NCI-H2171 treated with DMSO at 0.1 percent for 48 hours (cell line): ENCODE results near the gene SLC30A1.

ENCODE experiments used
- DNase-seq: peaks from one replicate; lab custom pipeline; 2025; lab: John Stamatoyannopoulos, UW

The SLC30A1 gene

DNA sequence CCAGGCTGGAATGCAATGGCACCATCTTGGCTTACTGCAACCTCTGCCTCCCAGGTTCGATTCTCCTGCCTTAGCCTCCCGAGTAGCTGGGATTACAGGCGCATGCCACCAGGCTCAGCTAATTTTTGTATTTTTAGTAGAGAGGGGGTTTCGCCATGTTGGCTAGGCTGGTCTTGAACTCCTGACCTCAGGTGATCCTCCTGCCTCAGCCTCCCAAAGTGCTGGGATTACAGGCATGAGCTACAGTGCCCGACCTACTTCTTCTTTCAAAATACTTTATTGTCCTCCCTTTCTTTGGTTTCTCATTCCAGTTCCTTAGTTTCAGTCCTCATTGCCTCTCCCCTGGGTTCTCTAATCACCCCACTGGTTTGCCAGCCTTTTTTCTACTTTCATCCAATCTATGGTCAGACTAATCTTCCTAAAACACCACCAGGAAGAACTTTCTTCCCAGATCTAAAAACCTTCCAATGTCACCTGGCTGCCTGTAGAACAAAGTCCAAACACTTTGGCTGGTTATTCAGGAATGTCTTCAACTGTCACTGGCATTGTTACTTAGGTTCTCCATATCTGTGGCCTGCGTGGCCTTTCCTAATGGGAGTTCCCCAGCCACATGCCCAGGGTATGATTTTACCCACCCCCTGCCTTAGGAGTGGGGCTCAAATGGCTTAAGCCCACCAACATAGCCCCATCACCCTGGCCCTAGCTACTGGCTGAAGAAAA, 29.0 kb upstream of the SLC30A1 start:
- DNase-seq: no peak

DNA sequence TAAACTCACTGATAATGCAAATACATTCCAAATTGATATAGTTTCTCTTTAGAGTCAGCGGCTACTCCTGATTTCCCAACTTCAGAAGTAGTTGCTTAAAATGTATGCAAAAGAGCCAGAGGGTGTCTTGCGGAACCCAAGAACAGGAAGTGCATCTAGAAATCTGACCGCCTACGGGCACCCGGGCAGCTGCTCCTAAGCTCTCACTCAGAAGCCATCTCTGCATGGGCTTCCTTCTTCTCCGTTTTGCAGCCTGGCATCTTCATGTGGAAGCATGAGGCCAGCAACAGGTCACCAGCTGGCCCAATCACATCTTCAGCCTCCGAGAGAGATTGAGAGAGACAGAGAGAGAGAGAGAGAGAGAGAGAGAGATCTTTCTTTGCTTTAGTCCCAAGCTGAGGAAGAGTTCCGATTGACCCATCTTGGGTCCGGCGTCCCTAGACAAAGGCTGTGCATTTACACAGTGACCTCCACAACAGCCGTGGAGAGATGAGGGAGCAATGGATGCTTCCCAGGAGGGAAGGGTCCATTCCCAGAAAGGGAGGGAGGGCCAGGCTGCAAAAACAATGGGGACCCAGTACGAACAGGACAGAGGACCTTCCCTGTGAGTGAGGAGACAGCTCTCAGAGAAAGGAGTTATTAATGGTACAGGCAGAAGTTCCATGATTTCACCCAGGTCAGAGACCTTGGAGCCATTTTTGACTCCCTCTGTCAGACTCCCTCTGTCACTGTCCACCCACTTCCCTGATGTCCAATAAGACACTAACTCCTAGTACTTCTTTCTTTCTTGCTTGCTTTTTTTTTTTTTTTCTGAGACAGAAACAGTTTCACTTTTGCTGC, 28.2 kb upstream of the SLC30A1 start:
- DNase-seq: no peak

DNA sequence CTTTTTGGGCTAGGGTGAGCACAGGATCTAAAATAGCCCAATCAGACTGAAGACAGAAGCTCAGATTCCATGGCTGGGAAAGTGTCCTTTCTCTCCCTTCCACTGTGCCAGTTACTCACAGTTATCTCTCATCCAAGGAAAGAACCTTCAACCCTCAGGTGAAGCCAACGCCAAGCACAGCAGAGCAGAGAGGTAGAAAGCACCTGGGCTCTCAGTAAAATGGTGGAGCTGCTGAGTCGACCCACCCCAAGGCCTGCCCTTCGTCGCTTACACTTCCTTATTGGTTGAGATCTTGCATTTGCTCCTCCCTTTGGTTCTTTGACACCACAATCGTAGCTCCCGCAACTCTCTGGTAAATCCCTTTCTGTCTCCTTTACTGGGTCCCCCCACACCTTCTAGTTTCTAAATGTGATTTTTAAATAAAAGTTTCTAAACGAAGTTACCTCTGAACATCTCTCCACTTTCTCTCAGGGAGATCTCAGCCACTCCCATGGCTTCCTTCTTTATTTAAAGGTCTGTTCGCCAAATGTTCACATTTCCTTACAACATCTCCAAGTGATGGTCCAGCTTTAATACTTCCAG, 27.5 kb upstream of the SLC30A1 start:
- DNase-seq: no peak

DNA sequence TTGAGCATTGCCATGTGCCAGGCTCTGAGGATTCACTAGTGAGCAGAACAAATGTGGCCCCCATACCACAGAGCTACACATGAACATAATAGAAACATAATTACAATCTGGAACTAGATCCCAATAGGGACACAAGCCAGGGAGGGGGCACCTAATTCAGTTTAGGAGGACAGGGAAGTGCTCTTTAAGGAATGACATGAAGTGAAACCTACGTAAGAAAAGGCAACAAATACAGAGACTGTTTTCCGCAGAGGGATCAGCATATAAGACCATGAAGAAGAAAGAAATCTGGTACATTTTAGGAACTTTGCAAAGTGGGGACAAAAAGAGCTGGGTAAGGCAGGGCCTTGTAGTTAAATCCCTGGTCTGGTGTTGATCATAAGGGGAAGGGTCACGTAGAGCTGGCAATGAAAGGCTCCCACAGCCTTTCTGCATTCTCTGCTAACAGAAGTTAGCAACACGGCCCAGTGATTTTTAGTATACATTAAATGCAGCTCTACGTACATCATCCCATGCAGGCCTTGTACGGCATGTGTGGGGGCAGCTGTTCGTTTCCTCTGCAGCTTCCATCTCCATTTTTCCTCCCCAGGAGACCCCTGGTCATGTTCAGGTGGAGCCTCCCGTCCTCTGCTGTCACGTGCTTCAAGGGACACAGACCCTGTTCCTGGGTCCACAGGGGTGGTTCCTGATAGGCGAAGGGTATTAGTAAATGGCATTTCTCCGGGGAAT, 26.8 kb upstream of the SLC30A1 start:
- no peak for DNase-seq

DNA sequence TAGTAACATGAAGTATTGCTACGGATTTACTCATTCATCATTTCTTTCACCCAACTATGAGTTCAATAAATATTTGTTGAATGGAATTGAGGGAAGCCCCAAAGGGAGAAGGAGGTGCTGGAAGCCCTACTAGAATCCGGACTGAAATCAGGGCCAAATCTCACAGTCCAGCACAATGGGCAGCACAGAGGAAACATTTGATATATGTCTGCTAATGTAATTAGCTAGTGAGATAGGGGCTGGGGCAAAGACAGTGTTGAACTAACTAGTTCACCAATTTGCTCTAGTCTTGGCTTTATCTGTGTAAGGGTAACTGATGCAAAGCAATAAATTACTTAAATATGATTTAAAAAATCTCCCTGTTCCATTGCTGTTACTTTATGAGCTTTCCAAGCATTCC, 26.1 kb upstream of the SLC30A1 start:
- DNase-seq: no peak

DNA sequence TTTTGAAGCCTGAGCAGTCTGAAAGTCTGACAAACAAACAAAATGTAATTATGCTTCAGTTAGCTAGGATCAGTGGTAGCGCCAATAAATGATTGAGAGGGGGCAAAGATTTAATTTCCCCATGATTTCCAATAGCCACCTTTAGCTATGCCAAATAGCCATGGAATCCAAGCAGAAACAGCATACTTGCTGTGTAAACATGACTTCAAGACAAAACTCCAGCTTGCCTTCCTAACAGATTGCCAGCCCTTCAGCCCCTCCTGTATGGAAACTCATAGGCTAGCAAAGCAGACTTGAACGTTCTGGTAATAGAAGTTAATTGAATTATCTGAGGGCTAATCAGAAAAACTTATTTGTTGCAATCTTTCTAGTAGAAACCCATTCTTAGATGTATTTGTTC, 25.6 kb upstream of the SLC30A1 start:
- DNase-seq: no peak

DNA sequence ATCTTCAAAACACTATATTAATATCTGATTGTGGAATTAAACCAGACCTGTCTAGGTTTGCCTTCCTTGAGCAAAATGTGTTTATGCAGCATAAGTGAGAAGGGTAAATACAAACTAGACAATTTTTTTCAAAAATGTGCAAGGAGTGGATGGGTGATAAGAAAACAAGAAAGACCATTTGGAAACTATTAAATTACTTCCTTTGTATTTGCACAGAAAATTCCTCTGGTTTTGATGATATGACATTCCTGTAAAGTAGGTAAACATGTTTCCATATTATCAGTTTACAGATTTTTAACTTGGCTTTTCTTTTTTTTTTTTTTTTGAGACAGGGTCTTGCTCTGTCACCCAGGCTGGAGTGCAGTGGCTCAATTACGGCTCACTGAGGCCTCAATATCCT, 24.8 kb upstream of the SLC30A1 start:
- no peak for DNase-seq

DNA sequence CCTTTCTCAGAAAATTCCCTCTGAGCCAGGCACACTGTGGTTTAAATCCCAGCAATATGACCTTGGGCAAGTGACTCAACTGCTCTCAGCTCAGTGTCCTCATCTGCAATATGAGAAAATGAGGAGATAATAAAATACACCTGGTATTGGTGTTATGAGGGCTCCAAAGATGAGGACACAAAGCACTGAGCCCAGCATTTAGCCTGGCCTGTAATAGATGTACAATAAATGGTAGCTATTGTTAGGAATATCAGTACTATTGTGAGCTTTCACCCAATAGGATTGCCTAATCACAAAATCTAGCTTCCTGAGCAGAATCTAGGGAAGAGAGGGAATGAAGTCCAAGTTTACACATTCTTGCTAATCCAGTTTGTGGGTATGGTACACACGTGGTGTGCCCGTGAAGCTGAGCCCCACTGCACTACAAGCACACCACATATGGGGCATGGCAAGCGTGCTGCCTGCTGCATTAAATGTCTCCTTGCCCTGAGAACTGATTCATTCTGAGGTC, 24.3 kb upstream of the SLC30A1 start:
- DNase-seq: no peak

DNA sequence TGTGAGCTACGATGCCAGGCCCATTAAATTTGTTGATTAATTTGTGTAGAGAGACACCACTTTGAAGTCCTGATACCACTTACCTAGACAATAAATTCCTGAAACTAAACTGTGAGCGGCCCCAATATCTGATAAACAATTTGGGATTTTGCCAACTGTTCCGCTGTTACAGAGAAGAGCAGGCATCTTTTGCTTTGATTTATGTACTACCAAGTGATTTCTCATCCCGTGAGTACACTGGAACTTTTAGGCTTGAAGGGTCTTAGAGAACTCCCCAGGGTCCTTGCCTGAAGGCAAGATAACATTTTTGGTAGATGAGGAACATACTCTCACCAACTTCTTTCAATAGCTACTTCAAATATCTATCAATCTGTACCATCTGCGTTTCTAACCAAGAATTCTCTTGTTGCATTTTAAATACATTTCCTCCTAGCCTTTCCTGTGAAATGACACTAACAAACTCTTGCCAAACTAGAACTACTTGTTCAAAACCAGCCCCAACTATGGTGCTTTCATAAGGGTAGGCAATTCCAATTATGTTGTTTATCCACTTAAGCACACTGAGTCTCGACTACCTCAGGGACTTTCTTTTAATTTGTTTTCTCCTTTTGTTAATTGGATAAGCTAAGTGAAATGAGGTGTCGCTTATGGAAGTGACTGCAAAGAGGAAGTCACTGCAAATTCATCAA, 23.2 kb upstream of the SLC30A1 start:
- DNase-seq: no peak

DNA sequence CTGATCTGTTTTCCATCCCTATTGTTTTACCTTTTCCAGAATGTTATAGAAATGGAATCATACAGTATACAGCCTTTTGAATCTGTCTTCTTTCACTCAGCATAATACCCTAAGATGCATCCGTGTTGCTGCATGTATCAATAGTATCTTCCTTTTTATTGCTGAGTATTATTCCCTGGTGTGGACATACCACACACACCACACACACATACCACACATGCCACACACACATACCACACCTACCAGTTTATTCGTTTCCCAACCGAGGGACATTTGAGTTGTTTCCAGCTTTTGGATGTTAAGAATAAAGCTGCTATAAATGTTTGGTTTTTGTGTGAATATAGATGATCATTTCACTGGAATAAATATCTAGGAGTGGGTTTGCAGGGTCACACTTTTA, 22.2 kb upstream of the SLC30A1 start:
- no peak for DNase-seq

DNA sequence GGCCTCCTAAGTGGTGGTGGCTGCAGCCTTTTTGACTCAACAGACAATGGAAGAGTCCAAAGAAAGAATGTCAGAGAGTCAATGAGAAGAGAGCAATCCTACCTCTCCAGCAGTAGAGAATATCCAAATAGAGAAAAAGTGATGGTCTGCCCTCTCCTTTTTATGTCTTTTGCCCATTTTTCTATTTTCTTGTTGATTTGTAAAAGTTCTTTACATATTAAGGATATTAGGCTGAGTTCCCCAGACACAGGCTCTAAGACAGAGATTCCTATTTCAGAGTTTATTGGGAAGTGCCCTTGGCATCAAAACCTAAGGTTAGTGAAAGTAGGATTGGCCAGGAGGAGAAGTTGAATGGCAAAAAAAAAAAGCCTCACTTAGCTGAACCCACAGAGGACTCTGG, 20.3 kb upstream of the SLC30A1 start:
- DNase-seq: no peak

DNA sequence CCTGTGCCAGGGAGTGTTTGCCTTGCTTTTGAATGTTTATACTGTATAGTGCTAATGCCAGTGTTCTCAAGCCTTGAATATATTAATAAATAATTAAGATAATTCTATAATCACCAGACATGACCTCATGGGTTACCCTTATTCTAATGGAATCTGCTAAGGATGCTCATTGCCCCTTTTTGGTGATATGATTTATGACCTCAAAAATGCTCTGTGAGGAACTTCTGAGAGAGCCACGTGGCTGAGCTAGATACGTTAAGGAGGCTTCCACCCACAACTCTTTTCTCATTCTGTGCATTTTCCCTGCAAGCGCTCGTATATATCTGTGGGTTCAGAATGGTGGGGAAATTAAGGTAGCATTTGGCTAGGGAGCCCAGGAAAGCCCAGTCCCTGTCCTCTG, 19.6 kb upstream of the SLC30A1 start:
- DNase-seq: no peak

DNA sequence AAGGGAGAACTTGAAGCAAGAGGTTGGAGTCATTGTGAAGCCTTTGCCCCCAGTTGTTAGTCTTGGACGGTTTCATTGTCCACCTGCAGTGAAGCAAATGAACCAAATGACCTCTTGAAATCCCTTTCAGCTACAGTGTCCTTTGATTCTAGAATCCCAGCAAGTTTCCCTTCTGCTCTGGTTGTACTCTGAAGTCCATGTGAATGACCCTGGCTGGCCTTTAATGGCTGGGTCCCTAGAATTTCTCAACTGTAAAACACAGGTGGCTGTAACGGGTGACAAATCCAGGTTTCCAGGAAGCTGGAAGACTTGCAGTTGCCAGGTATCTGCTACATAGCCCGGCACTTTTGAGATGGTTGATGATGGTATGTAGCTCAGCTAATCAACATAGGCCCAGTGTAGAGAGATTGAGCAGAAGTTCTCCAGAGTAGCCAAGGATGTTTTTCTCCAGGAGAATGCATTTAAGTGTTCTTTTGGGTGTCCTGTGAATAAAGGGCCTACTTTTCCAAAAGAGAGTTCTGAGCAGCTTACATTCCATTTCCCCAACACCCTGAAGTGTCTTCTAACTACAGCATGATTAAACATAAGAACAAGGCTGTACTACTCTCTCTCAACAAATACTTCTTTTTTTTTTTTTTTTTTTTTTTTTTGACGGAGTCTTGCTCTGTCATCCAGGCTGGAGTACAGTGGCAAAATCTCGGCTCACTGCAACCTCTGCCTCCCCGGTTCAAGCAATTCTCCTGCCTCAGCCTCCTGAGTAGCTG, 17.6 kb upstream of the SLC30A1 start:
- DNase-seq: no peak

DNA sequence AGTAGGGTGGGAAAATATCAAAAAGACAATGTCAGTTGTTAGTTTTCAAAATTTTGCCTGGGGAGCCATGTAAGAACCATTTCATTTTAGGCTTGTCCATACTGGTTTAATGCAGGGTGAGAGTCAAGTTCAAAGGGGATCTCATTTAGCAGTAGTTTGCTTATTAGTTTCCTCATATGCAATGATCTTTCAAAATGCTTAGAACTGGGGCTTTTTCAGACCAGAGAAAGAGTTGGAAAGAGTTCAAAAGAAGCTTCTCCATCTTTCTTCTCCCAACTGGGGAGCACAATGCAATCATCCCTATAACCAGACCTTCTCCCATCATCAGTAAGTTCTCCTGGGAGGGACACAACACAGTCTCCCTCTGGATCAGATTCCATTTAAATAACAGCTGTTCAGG, 16.5 kb upstream of the SLC30A1 start:
- DNase-seq: no peak

DNA sequence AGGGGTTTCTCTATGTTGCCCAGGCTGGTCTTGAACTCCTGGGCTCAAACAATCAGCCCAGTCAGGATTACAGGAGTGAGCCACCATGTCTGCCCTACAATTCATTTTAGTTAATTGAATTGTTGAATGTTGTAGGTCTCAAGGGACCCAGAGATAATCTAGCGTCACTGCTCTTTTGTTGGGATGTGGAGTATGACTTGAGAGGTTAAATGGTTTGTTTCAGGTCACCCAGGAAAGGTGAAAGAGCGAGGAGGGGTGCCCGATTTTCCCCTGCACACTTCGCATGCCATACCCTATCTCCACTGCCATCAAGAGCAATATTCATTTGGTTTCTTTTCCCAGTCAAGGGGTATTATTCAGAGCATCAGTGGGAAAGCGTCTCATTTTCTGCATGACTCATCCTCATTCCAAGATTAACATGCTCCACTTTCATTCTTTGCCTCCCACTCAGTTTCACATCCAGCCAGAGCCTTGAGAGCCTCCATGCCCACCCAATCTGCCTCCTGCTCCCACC, 13.1 kb upstream of the SLC30A1 start:
- DNase-seq: no peak

DNA sequence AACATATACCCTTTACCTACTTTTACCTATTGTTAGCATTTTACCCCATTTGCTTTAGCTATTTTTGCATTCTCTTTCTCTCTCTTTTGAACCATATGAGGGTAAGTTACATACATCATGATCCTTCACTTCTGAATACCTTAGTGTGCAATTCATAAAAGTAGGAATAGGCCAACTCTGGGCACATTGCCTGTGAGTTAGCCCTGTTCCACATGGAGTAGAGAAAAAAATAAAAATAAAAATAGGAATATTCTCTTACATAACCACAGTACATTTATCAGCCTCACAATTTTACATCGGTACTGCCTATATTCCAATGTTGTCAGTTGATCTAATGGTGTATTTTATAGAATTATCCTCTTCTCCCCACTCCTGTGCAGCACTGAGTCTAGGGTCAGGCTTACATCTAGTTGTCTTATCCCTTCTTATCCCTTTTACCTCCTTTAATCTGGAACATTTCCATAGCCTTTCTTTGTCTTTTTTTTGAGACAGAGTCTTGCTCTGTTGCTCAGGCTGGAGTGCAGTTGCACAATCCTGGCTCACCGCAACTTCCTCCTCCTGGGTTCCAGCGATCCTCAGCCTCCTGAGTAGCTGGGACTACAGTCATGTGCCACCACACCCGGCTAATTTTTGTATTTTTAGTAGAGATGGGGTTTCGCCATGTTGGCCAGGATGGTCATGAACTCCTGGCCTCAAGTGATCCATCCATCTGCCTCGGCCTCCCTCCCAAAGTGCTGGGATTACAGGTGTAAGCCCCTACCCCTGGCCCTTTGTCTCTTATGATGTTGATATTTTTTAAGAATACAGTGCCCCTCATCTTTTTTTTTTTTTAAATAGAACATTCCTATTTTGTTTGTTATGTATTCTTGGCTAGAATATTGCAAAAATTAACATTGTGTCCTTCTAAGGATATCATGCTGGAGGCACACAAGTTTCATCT, 11.1 kb upstream of the SLC30A1 start:
- no peak for DNase-seq

DNA sequence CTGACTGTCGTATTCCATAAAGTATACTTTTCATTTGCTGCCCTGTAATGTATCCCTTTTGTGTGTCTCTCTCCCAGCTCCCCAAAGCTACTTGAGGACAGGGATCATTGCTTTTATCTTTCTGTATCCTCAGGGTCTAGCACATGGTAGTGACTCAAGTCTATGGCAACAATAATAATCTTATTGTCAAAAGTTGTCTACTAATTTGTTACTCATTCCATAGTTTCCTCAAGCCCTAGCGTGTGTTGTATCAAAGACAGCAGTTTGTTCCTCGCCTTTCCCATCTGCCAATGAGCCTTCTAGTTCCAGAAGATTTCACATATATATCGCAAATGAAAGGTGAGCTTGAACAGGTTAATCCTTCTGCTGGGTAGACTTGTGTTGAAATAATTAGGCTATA, 9.8 kb upstream of the SLC30A1 start:
- DNase-seq: no peak

DNA sequence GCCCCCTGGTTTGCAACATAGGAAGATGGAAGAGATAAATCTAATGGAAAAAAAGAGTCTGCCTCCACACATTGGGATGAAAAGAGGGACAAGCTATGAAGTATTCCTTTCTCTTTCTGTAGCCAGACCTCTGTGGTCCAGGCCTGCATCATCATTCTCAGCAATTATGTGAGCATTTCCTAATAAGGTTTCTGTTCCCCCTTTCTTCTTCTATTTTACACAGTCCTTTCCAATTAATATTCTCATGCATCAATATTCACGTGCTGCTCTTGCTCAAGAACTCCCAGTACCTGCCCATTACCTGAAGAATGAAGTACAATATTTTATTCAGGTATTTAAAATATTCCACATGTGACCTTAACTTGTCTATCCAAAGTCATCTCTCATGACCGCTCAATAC, 8.2 kb upstream of the SLC30A1 start:
- no peak for DNase-seq

DNA sequence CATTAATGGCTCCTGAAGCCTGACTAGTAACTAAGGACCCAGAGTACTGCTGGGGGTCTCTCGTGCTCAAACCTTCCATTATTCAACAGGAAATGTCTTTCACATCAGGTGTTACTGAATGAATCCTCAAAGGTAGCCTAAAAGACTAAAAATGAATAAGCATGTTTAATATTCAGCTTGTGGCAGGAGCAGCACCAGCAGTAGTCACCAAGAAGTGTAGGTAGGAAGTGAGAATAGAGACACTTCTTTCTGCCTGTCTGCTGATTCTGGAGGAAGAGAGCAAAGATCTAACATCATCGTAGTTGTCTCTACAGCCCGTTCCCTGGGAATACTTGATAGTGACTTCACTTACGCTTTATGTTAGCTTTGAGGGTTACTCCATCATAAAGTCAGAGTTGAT, 7.6 kb upstream of the SLC30A1 start:
- no peak for DNase-seq
